HG03457 (cell line): ENCODE measurements around the gene ALK.

Source experiments
- ATAC-seq: cut with Tn5 transposase; IDR thresholded peaks from one replicate; pipeline ENCODE4 v1.9.1; 2021; ENCODE audit warnings: moderate number of reproducible peaks; ENCODE audit not compliant: unreplicated experiment

Gene ALK

DNA sequence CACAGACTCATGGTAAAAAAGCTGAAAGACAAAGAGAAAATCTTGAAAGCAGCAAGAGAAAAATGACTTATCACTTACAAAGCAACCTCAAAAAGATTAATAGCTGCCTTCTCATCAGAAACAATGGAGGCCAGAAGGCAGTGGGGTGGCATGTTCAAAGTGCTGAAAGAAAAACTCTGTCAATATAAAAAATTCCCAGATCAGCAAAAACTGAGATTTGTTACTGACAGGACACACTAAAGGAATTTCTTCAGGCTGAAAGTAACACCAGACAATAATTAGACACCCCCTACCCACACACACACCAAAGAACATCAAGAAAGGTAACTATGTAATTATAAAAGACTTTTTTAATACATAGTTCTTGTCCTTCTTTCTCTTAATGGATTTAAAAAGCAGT, 495.0 kb downstream of the ALK start:
- no peak for ATAC-seq

GRCh38 chr2:29425866-29426265, 495.5 kb downstream of the ALK start:
- ATAC-seq = no peak

GRCh38 chr2:29423061-29423666, 498.2 kb downstream of the ALK start:
- no peak for ATAC-seq

DNA sequence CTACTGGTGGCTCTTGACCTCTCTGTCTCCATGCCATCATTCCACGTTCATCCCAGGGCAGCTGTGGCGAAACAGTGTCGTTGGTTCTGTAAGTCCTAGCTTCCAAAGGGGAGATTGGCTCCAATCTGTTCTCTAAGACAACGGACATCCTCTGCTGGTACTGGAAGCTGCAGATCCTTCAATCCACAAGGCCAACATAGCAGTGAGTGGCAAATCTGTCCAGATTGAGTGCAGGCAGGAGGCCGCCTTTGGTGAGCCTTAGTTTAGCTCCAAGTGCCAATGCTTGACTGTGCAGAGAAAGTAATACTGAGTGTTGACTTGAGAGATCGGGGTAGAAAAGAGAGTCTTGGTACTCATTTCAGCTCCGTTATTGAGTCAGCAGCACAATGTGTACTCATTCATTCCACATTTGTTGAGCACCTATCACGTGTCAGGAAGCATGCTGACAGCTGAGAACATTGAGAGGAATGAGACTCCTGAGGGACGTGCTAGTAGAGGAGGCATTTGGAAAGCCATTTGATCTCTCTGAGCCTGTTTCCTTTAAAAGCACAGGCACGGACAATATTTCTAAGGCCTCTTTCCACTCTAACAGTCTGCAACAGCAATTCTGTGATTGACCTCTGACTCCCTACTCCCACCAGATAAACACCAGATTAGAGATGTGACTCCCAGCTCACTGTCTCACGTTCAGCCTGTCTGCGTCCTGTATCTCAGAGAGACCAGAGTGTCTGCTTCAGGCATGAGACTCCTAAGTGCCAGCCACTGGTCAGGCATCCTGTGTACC, 500.2 kb downstream of the ALK start:
- no peak for ATAC-seq

- ATAC-seq = no peak
Measured at GRCh38 chr2:29420464-29420863, 500.9 kb downstream of the ALK start.

DNA sequence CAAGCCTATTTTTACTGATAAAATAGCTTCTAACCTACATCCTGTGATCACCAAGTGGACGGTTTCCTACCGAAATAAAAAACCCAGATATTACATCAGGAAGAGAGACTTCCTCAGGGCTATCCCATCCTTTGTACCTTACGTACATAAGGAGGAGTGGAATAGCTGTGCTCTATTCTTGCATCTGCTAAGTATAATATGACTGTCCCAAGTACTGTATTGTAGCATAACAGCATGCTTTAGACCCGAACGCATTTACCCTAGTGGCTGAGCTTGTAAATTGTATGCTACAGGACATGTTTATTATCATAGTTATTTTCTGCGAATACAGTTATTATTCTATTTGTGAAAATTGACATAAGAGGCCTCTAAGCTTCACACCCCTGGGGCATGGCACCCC, 503.8 kb downstream of the ALK start:
- ATAC-seq = no peak

GRCh38 chr2:29412197-29412925, 509.0 kb downstream of the ALK start:
- ATAC-seq = no peak

GRCh38 chr2:29405707-29406106, 515.7 kb downstream of the ALK start:
- no peak for ATAC-seq

DNA sequence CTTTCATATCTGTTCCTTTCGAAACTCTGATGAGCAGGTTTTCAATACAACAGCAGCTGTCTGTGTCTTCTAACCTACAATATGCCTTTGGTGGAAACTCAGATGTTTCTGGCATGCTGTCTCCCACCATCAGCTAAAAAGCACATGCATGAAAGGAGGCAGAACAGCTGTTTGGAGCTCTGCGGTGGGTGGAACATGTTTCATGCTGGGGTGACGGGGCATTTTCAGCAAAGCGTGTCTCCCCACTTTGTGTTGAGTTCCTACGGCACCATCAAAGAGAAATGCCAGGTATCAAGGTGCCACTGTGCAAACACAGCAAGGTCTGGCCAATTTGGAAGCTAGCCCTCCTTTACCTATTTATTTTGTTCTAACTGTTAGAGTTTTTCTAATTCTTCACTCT, 516.1 kb downstream of the ALK start:
- no peak for ATAC-seq

DNA sequence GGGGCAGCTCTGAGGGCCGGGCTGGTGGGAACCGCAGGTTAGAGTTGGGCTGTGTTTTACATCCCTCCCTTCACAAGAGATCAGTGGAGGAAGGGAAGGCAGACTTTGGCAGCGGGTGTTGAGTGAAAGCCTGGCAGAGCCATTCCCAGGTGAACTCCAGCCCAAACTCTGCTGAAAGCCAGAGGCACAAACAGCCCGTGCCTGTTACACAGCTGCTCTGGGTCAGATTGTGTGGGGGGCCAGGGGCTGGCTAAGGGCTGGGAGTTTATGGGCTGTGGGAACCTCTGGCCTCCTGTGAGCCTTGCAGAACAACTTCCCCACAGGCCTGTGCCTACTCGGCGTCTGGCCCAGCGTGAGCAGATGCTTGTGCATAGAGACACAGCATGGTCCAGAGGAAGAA, 519.4 kb downstream of the ALK start:
- ATAC-seq = no peak

GRCh38 chr2:29400930-29401653, 520.3 kb downstream of the ALK start:
- ATAC-seq = no peak

DNA sequence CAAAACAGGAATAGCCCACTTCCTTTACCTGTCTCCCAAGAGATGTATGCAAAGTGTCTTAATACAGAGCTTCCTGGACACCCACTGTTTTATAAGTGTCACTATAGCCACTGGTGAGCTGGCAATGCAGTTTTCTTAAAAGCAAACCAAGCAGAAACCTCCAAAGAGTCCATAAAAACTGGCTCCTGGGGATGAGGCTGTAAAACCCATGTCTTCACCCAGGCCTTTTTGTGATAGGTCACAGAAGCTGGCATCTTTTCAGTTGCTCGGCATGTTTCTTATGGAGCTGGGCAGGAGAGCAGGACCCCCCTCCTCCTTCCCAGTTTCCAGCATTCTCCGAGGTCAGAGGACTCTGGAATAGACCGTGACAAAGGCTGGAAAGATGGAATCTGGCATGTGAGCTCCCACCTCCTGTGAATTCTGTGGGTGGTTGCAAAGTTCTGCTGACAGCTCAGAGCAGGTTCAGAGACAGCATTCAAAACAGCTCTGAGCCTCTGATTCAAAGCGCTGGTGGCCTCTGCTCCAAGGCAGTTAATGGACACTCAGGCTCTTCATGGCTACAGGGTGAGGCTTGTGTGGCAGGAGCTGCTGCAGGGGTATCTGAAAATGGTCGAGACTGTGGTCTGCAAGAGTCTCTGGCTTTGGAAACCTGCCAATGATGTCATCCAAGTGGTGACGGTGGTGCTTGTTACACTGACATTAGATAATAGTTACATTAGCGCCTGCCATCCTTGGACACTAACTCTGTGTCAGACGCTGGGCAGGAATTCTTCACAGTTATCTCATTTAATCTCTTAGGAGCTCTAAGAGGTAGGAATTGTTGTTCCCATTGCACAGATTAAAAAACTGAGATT, 522.8 kb downstream of the ALK start:
- no peak for ATAC-seq

DNA sequence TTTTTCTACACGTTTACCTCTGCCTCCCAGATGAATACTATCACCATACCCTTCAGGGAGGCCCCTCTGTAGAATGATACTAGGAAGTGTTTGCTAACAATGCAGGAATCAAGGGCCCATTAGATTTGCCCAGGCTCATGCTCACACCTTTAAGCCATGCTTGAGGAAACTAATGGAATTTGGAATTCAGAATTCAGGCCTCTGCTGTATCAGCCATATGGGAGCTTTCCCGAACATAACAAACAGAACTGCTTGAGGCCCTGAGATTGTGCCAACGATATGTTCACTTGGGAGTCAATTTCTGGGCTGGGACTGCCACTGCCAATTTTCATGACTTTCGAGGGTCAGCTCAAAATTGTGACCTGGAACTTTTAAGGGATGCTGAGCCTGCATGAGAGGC, 523.7 kb downstream of the ALK start:
- ATAC-seq = no peak

DNA sequence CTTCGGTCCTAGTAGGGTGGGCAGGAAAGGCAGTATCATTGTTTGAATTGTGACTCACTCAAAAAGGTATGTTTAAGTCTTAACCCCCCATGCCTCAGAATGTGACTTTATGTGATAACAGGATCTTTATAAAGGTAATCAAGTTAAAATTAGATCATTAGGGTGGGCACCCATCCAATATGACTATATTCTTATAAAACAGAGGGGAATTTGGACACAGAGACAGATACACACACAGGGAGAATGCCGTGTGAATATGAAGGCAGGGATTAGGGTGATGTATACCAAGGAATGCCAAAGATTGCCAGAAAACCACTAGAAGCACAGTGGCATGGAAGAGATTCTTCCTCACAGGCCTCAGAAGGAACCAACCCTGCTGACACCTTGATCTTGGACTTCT, 524.3 kb downstream of the ALK start:
- ATAC-seq = no peak

DNA sequence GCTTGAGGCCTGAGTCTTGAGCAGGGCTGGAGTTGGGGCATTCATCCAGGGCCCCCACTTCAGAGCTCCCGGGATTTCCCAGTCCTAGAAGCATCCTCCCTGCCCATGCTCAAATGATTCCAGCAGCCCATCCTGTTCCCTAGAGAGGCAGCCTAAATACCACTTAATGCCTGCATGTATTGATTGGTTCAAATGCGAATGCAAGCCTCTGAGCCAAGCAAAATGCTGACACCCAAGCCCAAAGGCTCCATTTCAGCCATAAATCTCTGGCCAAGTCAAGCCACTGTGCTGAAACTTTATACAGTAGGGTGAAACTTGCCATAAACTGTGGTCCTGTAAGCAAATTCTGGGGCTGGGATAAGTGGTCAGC, 526.4 kb downstream of the ALK start:
- ATAC-seq = no peak

DNA sequence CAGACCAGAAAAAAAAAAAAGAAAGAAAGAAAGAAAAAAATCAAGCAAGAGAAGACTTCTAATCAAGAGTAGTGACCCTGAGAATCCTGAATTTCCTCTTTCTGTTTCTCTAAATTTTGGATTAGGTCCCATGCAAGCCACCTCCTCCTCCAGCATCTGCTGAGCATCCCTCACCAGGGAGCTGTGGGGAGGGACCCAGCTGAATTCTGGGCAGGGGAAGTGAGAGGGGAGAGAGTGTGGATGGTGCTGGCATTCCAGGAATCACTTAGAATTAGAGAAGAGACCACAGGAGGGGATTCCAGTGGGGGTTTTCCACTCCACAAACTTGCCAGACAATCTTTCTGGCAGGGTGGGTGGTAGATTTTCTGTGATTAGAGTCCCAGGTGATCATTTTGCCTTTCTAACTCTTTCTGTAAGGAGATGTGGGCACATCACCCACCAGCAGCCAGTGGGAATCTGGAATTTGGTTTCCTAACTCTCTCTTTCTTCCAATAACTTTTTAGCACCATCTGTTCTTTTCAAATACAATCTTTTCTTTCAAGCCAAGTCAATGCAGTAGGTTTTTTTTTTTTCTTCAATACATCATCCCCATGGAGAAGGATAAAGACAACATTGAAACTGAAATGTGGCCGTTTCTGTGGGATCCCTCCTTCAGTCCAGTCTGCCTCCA, 526.9 kb downstream of the ALK start:
- ATAC-seq = no peak

- no peak for ATAC-seq
Measured at GRCh38 chr2:29393676-29394075, 527.7 kb downstream of the ALK start.

- no peak for ATAC-seq
Measured at GRCh38 chr2:29392774-29393173, 528.6 kb downstream of the ALK start.

- ATAC-seq = no peak
Measured at GRCh38 chr2:29390136-29390535, 531.2 kb downstream of the ALK start.

- no peak for ATAC-seq
Measured at GRCh38 chr2:29389686-29390085, 531.7 kb downstream of the ALK start.
